ENCODE results near the gene MAF.

MAF gene

DNA sequence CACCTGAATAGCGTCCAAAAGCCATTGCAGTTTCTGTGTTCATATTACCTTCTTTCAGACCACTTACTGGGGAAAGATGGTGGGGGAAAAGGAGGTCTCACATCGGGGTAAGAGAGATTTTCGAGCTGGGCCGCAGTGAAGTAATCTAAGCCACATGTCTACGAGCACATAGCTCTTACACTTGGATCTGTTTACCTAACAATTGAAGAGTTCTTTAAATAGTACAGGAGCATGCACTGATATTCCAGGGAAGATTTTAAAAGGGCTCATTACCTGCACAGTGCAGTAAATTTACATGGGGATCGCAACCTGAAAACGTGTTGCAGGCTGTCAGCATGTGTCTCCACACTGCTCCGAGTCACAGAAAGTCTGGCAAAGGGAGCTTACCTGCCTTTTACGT lies 12.6 kb downstream of the MAF start:
- DNase-seq (ENCODE audit: low spot score), result no peak

DNA sequence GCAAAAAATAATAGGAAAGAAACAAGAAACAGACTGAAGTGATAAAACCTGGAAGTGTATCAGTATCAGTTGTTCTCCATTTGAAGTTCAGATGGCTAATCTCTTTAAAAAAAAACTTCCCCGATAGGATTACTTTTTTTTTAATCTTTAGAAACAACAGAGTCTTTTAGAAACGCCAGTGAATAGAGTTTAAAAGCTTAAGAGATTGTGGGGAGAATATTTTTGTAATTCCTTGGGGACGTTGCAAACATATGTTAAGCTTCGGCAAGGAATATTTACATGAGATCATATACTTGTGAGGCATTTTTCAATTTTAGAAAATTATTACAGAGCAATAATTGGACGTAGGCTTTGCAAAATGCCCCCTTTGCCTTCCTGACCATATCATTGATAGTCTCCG lies 13.2 kb downstream of the MAF start:
- DNase-seq (ENCODE audit: low spot score), result no peak

DNA sequence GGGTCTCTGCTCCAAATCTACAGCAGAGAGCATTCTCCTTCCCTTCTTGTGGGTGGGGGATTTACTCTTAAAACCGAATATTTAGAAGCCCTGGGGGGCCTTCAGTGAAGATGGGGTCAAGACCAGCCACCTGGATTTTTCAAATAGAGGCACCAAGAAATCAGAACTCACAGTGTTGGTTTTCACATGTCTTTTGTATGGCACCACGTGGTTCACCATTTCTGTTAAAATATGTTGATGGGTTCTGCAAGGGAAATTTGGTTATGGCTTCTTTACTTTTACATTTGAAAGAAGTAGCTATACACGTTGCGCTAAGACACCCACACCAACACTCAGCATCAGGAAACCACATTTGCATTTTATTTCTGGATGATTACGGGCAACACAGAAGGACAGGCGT lies 17.7 kb downstream of the MAF start:
- no peak for DNase-seq (ENCODE audit: low spot score)

GRCh38 chr16:79580453-79581191 lies 19.9 kb downstream of the MAF start:
- DNase-seq (ENCODE audit: low spot score), result no peak

DNA sequence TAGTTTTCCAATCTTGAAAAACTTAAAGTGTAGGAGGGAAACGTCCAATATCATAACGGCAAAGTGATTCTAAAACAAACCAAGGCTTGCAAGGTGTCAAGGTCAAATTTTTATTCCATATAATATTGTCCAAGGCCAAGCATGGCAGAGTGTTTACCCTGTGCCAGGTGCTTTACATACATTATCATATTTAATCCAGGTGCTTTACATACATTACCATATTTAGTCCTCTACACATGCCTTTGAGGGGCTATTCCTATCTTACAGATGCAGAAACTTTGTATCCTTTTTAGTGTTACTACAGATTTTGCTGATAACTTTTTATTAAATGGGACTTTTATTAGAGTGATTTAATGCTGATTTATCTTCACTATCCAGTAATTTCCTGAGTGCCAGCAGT lies 23.9 kb downstream of the MAF start:
- no peak for DNase-seq (ENCODE audit: low spot score)

- no peak for DNase-seq (ENCODE audit: low spot score)
These were observed 26.7 kb downstream of the MAF start for GRCh38 chr16:79573884-79574283.

DNA sequence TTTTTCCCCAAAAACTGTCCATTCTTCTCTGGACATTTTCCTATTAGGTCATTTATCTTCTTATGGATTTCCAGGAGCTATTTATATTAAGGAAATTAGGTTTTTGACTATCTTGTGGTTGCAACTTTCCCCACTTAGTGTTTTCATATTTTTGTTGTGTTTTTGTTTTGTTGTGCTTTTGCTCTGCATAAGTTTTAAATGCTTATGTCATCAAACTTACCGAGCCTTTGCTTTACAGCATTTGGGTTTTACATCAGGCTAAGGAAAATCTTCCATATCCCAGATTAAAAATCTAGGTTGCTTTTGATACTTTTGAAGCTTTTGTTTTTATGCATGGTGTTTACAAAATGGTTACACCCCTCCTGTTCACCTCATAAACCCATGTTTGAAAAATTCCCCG lies 27.5 kb downstream of the MAF start:
- DNase-seq (ENCODE audit: low spot score), result no peak

DNA sequence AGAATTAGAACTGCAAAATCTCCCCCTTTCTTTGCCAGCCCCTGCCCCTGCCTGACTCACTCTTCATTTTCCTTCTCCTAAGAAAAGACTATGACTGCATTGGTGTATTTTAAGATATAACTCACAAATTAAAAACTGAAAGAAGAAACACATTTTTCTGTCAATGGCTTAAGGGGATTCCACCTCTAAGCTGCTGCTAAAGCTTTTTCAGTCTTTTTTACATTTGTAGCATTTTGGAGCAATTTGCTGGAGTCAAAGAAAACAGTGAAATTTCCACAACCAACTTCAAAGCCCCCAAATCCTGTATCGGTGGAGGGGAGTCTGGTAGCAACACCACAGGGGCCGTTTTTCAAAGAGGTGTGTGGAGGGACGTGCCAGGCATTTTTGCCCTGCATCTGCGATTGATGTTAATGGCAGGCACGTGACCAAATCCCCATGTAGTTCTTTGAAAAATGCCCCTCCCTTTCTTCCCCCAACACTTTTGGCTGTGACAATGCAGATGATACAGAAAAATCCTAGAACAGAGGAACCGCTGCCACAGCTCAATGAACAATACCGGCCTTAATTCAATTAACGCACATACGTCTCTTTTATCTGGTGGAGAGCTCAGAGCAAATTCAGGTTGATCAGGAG lies 28.5 kb downstream of the MAF start:
- DNase-seq (ENCODE audit: low spot score), result no peak

- DNase-seq (ENCODE audit: low spot score), result no peak
These were observed 29.3 kb downstream of the MAF start for GRCh38 chr16:79571065-79571902.

DNA sequence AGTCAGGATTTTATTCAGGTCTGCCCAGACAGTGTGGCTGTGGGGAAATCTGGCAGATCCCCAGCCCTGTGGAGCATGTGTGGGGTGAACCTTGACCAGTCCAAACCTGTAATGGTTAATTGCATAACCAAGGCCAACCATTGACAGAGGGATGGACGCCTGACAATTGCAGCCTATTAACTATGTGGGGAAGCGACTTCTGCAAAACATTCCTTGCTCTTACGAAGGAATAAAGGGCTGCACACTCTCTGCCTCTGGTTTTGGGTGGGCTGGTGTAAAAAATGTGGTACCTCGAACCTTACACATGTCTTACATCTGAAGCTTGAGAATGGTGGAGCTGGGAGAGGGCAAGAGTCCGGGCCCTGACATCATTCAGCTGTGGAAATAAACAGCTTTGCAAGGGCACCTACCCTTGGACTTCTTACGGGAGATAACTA lies 35.8 kb downstream of the MAF start:
- DNase-seq (ENCODE audit: low spot score), result no peak

- no peak for DNase-seq (ENCODE audit: low spot score)
These were observed 36.6 kb downstream of the MAF start for GRCh38 chr16:79563921-79564320.

DNA sequence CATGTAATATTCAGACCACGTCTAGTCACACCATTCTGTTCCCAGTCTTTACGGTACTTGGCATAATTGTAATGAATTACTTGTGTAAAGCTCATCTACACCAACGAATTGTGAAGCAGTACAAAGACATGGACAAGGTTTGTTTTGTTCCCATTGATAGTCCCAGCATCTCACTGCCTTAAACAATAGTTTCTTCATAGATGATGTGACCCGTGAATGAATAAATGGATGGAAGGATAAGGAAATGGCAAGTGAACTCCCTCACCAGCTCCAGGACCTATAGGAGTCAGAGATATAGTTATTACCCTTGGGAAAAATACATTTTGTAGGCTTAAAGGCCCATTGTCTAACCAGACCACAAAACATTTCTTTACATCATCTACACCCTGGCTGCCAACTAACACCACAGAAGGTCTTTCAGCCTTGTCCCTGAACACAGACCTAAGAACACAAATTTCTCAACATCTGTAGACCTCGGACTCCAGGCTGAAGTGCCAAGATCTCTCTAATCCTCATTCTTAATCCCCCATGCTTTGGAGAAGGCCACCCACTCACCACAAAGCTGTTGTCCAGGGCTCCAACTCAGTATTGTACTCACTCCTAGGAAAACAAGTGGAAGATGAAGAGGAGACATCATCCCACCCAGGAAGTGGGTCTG lies 38.2 kb downstream of the MAF start:
- DNase-seq (ENCODE audit: low spot score), result no peak

- no peak for DNase-seq (ENCODE audit: low spot score)
These were observed 38.8 kb downstream of the MAF start for GRCh38 chr16:79561729-79562128.

DNA sequence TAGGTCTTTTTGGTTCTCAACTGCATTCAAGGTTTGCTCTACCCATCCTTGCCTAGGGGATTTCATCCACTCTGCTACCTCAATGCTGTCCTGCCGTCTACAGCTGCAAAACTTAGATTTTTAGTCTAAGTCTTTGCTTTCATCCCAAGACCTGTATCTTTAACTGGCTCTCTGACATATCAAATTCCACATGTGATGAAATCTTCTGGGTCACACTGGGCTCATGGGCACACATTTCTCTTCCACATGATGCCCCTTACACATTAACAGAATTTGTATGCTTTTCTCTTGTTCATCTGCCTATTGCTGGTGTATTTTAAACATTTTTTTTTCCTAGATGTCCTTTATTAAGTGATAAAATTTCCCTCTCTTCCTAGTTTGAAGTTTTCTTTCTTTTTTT lies 39.6 kb downstream of the MAF start:
- no peak for DNase-seq (ENCODE audit: low spot score)

DNA sequence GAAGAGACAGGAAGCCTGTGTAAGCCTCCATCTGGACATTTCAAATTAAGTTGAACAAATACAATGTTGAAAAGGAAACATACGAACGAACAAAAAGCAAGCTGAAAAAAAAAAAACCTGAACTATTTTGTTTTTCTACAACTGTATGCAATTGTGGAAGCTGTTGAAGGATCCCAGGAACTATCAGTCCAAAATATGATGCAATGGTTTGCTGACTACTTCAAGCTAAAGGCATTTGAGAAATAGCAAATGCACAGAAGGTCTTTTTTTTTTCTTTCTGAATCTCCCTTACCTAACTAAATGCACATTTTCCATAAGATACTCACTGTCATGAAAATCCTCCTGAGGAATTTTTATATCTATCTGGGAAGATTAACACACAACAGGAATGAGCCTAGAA lies 40.2 kb downstream of the MAF start:
- no peak for DNase-seq (ENCODE audit: low spot score)

- DNase-seq (ENCODE audit: low spot score), result no peak
These were observed 41.0 kb downstream of the MAF start for GRCh38 chr16:79559532-79559931.

DNA sequence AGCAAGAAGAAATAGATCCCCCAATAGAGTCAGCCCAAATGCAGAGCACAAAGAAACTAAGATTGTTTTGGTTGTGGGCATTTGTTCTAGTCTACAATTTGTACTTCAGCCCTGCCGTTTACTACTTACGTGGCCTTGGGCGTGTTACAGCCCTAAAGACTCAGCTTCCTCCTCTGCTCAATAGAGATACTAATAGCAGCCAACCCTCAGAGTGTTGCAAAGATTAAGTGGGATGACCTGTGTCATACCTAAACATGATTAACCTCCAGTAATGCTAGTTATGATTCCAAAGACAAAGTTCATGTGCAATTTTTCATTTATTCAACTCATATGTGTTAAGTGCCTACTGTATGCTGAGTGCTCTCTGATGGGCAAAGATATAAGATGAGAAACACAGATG lies 43.1 kb downstream of the MAF start:
- no peak for DNase-seq (ENCODE audit: low spot score)

DNA sequence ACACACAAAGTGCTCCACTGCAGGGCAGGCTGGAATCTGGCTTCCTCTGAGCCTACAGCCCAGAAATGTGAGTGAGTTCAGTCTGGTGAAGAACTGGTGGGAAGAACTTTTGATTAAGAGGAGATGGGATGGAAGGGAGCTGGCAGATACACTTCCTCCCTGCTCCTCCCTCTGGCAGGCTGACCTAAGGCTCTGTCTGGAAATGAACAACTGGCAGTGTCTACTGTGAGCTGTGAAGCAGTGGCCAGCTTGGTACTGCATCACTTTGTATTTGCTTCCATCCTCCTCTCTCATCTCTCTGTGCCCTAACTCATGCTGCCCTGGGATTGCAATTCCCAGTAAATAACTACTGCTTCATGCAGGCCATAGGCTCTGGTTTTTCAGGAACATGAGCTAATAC lies 45.6 kb downstream of the MAF start:
- no peak for DNase-seq (ENCODE audit: low spot score)

- DNase-seq (ENCODE audit: low spot score), result no peak
These were observed 50.2 kb downstream of the MAF start for GRCh38 chr16:79550373-79550772.

DNA sequence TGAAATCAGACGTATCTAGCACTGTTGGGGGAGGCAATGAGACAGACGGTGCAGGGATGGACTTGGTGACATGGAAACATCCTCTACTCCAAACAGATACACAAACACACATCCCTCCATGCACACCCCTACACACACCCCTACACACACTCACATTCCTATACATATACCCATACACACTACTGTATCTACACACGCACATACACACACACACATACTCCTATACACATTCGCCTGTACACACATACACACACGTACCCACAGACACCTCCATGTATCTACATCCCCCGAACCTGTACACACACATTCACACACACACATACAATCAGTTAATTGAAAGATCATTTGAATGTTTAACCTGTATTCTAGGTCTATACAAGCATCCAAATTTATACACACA lies 53.5 kb downstream of the MAF start:
- no peak for DNase-seq (ENCODE audit: low spot score)
